Epithelial cell of proximal tubule (primary cell): ENCODE data around the gene CACNG7. TPM values are rescaled to one million over a fixed set of nuclear protein-coding genes. Genes with fewer than 3 reads are reported as not detected.
A peak's percentile ranks its signal among the peaks of the same experiment; 100 is the strongest.

Experiments used
- DNase-seq: peaks from one replicate; pipeline ENCODE4 v3.0.0-alpha.2; 2011; ENCODE audit warnings: low read depth
- H3K4me3 ChIP-seq: 2 replicates; pipeline ENCODE4 v1.5.1; 2011; ENCODE audit warnings: low read depth, mild to moderate bottlenecking, low read length
- total RNA-seq: library from RNA; depleted of rRNA; stranded (reverse); fragments of >200 nt; gene quantifications from 2 replicates; pipeline ENCODE4 v1.2.3, GENCODE V29; 2015
- TF ChIP-seq, protein P1 (sequence below): conservative IDR thresholded peaks from 2 replicates; pipeline ENCODE4 v1.5.1; 2012; ENCODE audit warnings: low read depth, mild to moderate bottlenecking, low read length

Gene CACNG7
- total RNA-seq, 1 donor from 2014 or later = not detected

DNA sequence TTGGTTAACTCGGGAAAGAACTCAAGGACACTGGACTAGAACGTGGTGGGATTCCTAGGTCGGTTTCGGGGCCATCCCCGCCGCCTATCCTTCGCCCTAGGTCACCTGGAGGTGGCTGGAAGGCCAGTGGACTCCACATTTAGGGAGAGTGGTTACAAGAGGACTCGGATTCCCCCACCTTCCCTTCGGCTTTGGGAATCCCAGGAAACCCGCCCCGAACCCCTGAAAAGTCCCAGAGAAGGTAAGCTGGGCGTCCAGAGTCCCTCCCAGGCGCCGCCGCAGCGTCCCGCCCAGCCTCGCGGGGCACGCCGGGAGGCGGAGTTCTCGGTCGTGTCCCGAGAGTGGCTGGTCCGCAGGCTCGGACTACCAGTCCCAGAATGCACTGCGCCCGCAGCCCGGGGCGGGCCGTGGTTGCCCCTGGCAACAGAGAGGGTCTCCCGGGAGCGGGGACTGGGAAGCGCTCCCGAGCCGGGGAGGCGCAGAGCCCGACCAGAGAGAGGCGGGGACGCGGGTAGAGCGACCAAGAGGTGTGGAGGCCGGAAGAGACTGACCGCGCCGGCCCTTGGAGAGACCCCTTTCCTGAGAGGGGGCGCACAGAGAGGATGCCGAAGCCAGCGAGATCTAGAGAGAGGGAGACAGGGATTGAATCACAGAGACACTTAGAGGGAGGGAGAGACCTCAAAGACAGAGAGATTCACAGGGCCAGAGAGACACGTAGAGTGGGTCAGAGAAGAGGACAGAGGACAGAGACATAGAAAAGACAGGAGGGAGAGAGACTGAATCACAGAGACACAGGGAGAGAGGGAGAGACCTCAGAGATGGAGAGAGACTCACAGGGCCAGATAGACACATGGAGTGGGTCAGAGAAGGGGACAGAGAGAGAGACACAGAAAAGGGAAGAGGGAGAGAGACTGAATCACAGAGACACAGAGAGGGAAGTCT is 29.7 kb upstream of the CACNG7 start:
- TF ChIP-seq, protein P1, sequence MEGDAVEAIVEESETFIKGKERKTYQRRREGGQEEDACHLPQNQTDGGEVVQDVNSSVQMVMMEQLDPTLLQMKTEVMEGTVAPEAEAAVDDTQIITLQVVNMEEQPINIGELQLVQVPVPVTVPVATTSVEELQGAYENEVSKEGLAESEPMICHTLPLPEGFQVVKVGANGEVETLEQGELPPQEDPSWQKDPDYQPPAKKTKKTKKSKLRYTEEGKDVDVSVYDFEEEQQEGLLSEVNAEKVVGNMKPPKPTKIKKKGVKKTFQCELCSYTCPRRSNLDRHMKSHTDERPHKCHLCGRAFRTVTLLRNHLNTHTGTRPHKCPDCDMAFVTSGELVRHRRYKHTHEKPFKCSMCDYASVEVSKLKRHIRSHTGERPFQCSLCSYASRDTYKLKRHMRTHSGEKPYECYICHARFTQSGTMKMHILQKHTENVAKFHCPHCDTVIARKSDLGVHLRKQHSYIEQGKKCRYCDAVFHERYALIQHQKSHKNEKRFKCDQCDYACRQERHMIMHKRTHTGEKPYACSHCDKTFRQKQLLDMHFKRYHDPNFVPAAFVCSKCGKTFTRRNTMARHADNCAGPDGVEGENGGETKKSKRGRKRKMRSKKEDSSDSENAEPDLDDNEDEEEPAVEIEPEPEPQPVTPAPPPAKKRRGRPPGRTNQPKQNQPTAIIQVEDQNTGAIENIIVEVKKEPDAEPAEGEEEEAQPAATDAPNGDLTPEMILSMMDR = no peak
- no peak for DNase-seq
- H3K4me3 ChIP-seq = peak overlapping the region; percentile 78

DNA sequence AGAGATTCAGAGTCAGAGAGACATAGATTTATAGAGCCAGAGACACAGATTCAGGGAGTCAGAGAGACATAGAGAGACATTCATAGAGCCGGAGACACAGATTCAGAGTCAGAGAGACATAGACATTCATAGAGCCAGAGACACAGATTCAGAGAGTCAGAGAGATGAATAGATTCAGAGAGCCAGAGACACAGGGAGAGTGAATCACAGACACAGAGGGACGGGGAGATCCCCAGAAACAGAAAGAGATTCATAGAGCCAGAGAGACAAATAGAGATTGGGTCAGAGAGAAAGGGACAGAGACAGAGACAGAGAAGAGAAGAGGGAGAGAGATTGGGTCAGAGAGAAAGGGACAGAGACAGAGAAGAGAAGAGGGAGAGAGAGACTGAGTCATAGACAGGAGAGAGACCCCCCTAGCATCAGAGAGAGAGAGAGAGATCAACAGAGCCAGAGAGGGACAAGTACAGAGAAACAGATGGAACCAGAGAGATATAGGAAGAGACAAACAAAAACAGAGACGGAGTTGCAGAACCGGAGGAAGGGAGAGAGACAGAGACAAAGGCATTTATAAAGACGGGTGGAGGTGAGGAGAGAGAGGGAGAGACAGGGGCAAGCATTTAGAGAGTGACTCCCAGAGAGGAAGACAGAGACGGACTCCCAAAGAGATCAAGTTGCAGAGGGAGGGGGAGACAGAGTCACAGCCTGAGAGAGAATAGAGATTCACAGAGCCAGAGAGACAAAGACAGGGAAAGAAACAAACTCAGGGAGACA is 28.2 kb upstream of the CACNG7 start:
- H3K4me3 ChIP-seq = no peak overlapping the region
- DNase-seq = no peak
- TF ChIP-seq, protein P1 = no peak

DNA sequence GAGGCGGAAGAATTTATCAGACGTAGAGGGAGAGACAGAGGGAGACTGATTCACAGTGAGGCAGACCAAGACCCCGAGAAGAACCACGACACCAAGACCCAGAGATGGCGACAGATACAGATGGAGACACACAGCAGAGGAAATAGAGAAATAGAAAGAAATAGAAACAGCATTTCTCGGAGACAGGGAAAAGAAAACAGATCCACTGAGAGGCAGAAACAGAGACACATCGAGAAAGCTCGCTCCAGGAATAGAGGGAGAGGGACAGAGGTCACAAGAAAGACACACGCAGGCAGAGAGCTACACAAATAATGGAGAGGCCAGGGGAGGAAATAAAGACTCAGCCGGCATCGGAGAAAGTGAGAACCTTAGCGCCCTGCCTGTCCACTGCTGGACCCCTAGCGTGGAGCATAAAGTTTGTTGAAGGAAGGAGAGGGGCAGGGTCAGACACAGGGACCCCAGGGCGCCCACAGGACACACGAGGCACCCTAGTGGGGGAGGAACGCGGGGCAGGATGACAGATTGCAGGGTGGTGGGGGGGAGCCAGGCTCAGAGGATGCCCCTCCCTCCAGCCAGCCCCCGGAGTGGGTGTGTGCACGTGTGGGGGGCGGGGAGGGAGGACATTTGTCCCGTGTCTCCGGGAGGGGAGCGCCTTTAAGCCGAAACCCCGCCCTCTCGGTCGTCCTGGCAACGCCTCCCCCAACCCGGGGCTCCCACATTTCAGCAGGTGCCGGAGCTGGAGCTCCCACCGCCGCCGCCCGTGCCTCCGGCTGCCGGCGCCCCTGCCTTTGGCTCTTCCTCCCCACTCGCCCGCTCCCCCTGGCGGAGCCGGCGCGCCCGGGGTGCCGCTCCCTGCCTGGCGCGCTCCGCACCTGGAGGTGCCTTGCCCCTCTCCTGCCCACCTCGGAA is 27.3 kb upstream of the CACNG7 start, which contains the start of gene PRKCG:
Gene PRKCG, plus strand, starts transcription at position 716 of the 909 bp plus-strand sequence. CDS start 298 bp downstream, outside the sequence.
- H3K4me3 ChIP-seq = peak within 1 kb of the TSS; percentile 46
- TF ChIP-seq, protein P1 = peak; percentile 49
- no peak for DNase-seq

DNA sequence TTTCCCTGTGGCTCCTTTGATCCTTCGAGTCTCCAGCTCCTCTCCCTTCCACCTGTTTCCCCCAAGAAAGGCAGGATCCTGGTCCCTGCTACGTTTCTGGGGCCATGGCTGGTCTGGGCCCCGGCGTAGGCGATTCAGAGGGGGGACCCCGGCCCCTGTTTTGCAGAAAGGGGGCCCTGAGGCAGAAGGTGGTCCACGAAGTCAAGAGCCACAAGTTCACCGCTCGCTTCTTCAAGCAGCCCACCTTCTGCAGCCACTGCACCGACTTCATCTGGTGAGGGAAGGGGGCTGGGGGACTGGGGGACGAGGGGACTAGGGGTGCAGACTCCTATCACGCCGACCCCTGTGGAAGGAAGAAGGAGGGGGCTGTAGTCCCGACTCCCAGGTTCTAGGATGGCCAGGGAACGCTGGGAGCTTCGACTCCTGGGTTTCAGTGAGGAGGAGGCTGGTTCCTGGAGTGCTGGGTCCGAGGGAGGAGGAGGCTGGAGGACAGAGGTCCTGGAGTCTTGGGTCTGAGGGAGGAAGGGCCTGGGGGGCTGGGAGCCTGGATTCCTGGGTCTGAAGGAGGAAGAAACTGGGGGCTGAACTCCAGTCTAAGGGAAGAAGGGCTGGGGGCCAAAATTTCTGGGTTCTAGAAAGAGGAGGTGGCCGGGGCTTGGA is 26.6 kb upstream of the CACNG7 start:
- TF ChIP-seq, protein P1 = no peak
- DNase-seq = no peak
- H3K4me3 ChIP-seq = peak overlapping the region; percentile 46

DNA sequence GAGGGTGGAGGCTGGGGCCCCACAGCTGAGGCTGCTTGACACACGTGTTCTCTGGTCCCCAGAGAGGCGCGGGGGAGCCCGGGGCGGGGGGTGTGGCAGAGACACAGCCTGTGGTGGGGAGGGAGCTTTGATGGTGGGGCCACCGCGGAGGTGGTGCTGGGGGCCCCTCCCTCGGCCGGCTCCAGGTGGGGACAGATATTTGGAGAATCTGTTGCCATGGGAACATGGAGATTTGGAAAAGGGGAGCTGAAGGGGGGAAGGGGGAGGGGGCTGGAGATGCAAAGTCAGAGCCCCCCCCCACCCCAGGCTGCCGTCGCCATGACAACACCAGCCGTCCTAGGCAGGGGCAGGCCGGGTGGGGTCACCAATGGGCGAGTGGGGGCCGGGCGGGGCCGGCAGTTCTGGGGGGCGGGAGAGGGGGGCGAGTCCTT is 25.8 kb upstream of the CACNG7 start:
- no peak for DNase-seq
- TF ChIP-seq, protein P1 = no peak
- no peak overlapping the region for H3K4me3 ChIP-seq

DNA sequence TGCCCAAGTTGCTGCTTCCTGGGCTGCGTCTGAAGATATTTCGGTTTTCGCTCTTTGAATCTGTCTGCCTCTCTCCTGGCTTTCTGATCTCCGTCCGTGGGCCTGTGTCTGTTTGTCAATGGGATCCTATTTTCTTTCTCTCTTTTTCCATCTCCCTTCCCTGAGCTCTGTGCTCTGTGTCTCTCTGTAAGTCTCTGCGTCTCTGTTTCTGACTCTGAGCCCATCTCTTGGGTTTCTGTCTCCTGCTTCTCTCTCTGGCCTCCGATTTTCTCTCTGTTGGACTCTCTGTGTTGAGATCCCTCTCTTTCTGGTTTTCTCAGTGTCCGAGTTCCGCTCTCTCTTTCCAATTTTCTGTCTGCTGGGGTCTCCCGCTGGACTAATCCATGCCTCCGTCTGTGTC is 25.3 kb upstream of the CACNG7 start:
- TF ChIP-seq, protein P1 = no peak
- no peak for DNase-seq
- no peak overlapping the region for H3K4me3 ChIP-seq
